WTC11 (cell line): ENCODE data around the gene ALG14. TPM values are rescaled to one million over a fixed set of nuclear protein-coding genes. Genes with fewer than 3 reads are reported as not detected.
A peak's percentile ranks its signal among the peaks of the same experiment; 100 is the strongest.

Experiments
- ATAC-seq: fragments of 200-7000 bp; cut with Tn5 transposase; 2 replicates; pipeline ENCODE4 v1.10.0; 2021; ENCODE audit warnings: mild to moderate bottlenecking, moderate library complexity
- CTCF ChIA-PET: fragments of 300-600 bp; sonication (Branson Sonifier 250); formaldehyde crosslinking; loops from one replicate; lab custom pipeline; 2021; ENCODE audit warnings: antibody characterized with exemption; lab: Charles Lee
- POLR2A ChIA-PET: fragments of 350-600 bp; sonication (Branson Sonifier 250); formaldehyde crosslinking; loops from one replicate; lab custom pipeline; 2021; ENCODE audit warnings: antibody characterized with exemption; lab: Charles Lee
- DNase-seq: peaks from one replicate; pipeline ENCODE4 v3.0.0; 2021; ENCODE audit warnings: low spot score
- H3K27ac Mint-ChIP-seq: 2 replicates; pipeline ENCODE4 v1.8.0; 2021; ENCODE audit warnings: mixed read lengths
- H3K27me3 Mint-ChIP-seq: 2 replicates; pipeline ENCODE4 v1.8.0; 2021; ENCODE audit warnings: low read depth, mild to moderate bottlenecking, moderate library complexity, mixed read lengths
- H3K36me3 Mint-ChIP-seq: 2 replicates; pipeline ENCODE4 v1.8.0; 2021; ENCODE audit warnings: mixed read lengths
- H3K4me1 Mint-ChIP-seq: 2 replicates; pipeline ENCODE4 v1.8.0; 2022; ENCODE audit warnings: mixed read lengths
- H3K4me3 Mint-ChIP-seq: 2 replicates; pipeline ENCODE4 v1.8.0; 2021; ENCODE audit warnings: mild to moderate bottlenecking, moderate library complexity, mixed read lengths
- H3K9me3 Mint-ChIP-seq: 2 replicates; pipeline ENCODE4 v1.8.0; 2021; ENCODE audit warnings: mixed read lengths
- CREB1 ChIP-seq: sonication (generic); formaldehyde crosslinking; IDR thresholded peaks from 2 replicates; pipeline ENCODE4 v1.8.0; 2023; ENCODE audit warnings: mild to moderate bottlenecking, missing genetic modification reagents
- ELF4 ChIP-seq: sonication (generic); formaldehyde crosslinking; IDR thresholded peaks from 2 replicates; pipeline ENCODE4 v1.8.1; 2022; ENCODE audit warnings: low read depth, mild to moderate bottlenecking, moderate library complexity, missing genetic modification reagents
- EMX1 ChIP-seq: fragments of 250-450 bp; sonication (Bioruptor Pico); IDR thresholded peaks from 2 replicates; pipeline ENCODE4 v1.8.0; 2021; ENCODE audit warnings: mild to moderate bottlenecking
- ETV6 ChIP-seq: sonication (generic); formaldehyde crosslinking; IDR thresholded peaks from 2 replicates; pipeline ENCODE4 v1.8.1; 2022; ENCODE audit warnings: mild to moderate bottlenecking, missing genetic modification reagents
- FOXK1 ChIP-seq: sonication (generic); formaldehyde crosslinking; IDR thresholded peaks from 2 replicates; pipeline ENCODE4 v1.8.0; 2022; ENCODE audit warnings: mild to moderate bottlenecking, moderate library complexity, missing genetic modification reagents
- GRHL2 ChIP-seq: fragments of 250-450 bp; sonication (Bioruptor Pico); IDR thresholded peaks from 2 replicates; pipeline ENCODE4 v1.8.0; 2022; ENCODE audit warnings: mild to moderate bottlenecking, moderate library complexity; ENCODE audit not compliant: insufficient replicate concordance, severe bottlenecking
- GTF2I ChIP-seq: fragments of 250-450 bp; sonication (Bioruptor Pico); conservative IDR thresholded peaks from 2 replicates; pipeline ENCODE4 v1.4.0; 2021; ENCODE audit warnings: mild to moderate bottlenecking
- MLX ChIP-seq: sonication (generic); formaldehyde crosslinking; IDR thresholded peaks from 2 replicates; pipeline ENCODE4 v1.8.1; 2023; ENCODE audit warnings: mild to moderate bottlenecking, missing genetic modification reagents, moderate library complexity
- MXD4 ChIP-seq: fragments of 250-450 bp; sonication (Bioruptor Pico); IDR thresholded peaks from 2 replicates; pipeline ENCODE4 v1.8.0; 2021; ENCODE audit warnings: mild to moderate bottlenecking, moderate library complexity, borderline replicate concordance
- NFE2L1 ChIP-seq: sonication (generic); formaldehyde crosslinking; IDR thresholded peaks from 2 replicates; pipeline ENCODE4 v1.8.1; 2023; ENCODE audit warnings: missing genetic modification reagents
- NR1H2 ChIP-seq: sonication (generic); formaldehyde crosslinking; IDR thresholded peaks from 2 replicates; pipeline ENCODE4 v1.9.0; 2021; ENCODE audit warnings: mild to moderate bottlenecking, moderate library complexity, missing genetic modification reagents
- NR3C1 ChIP-seq: sonication (generic); formaldehyde crosslinking; conservative IDR thresholded peaks from 2 replicates; pipeline ENCODE4 v1.8.1; 2023; ENCODE audit warnings: low read depth, mild to moderate bottlenecking, missing genetic modification reagents
- OVOL2 ChIP-seq: fragments of 250-450 bp; sonication (Bioruptor Pico); IDR thresholded peaks from 2 replicates; pipeline ENCODE4 v1.9.0; 2021; ENCODE audit warnings: mild to moderate bottlenecking, borderline replicate concordance
- SP1 ChIP-seq: sonication (generic); formaldehyde crosslinking; conservative IDR thresholded peaks from 2 replicates; pipeline ENCODE4 v1.8.1; 2022; ENCODE audit warnings: missing genetic modification reagents
- TCF7 ChIP-seq: sonication (generic); formaldehyde crosslinking; IDR thresholded peaks from 2 replicates; pipeline ENCODE4 v1.8.0; 2022; ENCODE audit warnings: mild to moderate bottlenecking, low read depth, missing genetic modification reagents, moderate library complexity
- TP53 ChIP-seq: sonication (generic); formaldehyde crosslinking; IDR thresholded peaks from 2 replicates; pipeline ENCODE4 v1.8.1; 2023; ENCODE audit warnings: mild to moderate bottlenecking, missing genetic modification reagents
- ZMAT4 ChIP-seq: fragments of 250-450 bp; sonication (Bioruptor Pico); IDR thresholded peaks from 2 replicates; pipeline ENCODE4 v1.9.0; 2021; ENCODE audit warnings: mild to moderate bottlenecking
- ZNF263 ChIP-seq: sonication (generic); formaldehyde crosslinking; IDR thresholded peaks from 2 replicates; pipeline ENCODE4 v1.8.1; 2022; ENCODE audit warnings: low read depth, mild to moderate bottlenecking, moderate library complexity, missing genetic modification reagents
- ZNF416 ChIP-seq: fragments of 250-450 bp; sonication (Bioruptor Pico); IDR thresholded peaks from 2 replicates; pipeline ENCODE4 v1.9.0; 2021; ENCODE audit warnings: mild to moderate bottlenecking, inconsistent platforms
- ZNF532 ChIP-seq: fragments of 250-450 bp; sonication (Bioruptor Pico); IDR thresholded peaks from 2 replicates; pipeline ENCODE4 v1.9.0; 2021; ENCODE audit warnings: mild to moderate bottlenecking, borderline replicate concordance
- ZNF671 ChIP-seq: fragments of 250-450 bp; sonication (Bioruptor Pico); IDR thresholded peaks from 2 replicates; pipeline ENCODE4 v1.8.0; 2021; ENCODE audit warnings: mild to moderate bottlenecking
- total RNA-seq: library from RNA; stranded (reverse); gene quantifications from 3 replicates; pipeline ENCODE4 v1.2.3, GENCODE V29; 2021
- TF ChIP-seq, protein P1 (sequence below): sonication (generic); formaldehyde crosslinking; IDR thresholded peaks from 2 replicates; pipeline ENCODE4 v1.8.1; 2022; ENCODE audit warnings: mild to moderate bottlenecking, missing genetic modification reagents, moderate library complexity, borderline replicate concordance
- TF ChIP-seq, protein P2 (sequence below): sonication (generic); formaldehyde crosslinking; IDR thresholded peaks from 2 replicates; pipeline ENCODE4 v1.8.1; 2022; ENCODE audit warnings: low read depth, mild to moderate bottlenecking, moderate library complexity, missing genetic modification reagents, borderline replicate concordance
- TF ChIP-seq, protein P3 (sequence below): sonication (generic); formaldehyde crosslinking; IDR thresholded peaks from 2 replicates; pipeline ENCODE4 v1.8.1; 2023; ENCODE audit warnings: mild to moderate bottlenecking, missing genetic modification reagents
- TF ChIP-seq, protein P4 (sequence below): fragments of 250-450 bp; sonication (Bioruptor Pico); IDR thresholded peaks from 2 replicates; pipeline ENCODE4 v2.1.2; 2022; ENCODE audit warnings: mild to moderate bottlenecking, moderate library complexity

ALG14 gene
- total RNA-seq, 1 experiment from 2014 or later: 2.3 TPM

DNA sequence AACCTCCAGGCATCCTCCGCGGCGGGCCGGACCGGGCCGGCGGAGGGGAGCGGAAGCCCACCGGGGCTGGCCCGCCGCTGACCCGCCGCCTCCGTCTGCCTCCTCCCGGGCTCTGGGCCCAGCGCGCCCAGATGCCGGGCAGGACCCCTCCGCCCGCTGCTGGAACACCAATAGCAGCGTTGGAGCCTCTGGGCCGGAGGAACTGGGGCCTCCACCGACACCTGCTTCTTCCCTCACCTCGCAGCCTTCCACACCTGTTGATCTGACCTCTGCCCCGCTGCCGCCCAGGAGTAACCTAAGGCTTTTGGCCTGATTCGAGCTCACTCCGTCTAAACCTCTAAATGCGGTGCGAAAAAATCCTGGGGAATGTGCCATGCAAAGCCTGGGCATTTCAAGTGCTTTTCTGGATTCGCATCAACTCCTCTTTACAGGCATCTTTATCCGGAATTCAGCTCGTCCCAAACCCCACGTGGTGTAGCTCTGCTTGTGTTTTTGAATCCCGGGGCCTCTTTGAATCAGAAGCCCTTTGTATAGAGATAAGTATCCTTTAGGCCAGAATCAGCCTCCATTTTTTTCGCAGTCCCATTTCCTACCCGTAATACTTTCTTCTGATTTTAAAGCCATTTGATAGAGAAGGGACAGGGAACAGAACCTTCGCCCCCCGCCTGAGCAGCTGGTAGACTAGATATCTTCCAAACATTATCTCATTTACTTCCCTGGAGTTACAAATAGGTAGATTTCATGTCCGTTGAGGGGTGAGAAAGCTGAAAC lies 145.2 kb downstream of the ALG14 start (continued):
- peak; percentile 27 for TF ChIP-seq SP1
- TF ChIP-seq GRHL2 (CRISPR knock-in tag): no peak
- no peak for TF ChIP-seq ZNF671
- TF ChIP-seq ZNF416 (CRISPR knock-in tag): 0 out of 2 replicates have a peak, but pooled peaks have one; percentile 56
- TF ChIP-seq CREB1 (CRISPR knock-in tag): no peak
- 0 out of 2 replicates have a peak, but pooled peaks have one; percentile 14 for TF ChIP-seq EMX1
- no peak for TF ChIP-seq NR3C1
- no peak for TF ChIP-seq ELF4 (CRISPR knock-in tag)
- TF ChIP-seq NR1H2: no peak
- no peak for TF ChIP-seq NFE2L1
- TF ChIP-seq ZNF263 (CRISPR knock-in tag): no peak
- no peak for TF ChIP-seq ETV6
- TF ChIP-seq, protein P1, sequence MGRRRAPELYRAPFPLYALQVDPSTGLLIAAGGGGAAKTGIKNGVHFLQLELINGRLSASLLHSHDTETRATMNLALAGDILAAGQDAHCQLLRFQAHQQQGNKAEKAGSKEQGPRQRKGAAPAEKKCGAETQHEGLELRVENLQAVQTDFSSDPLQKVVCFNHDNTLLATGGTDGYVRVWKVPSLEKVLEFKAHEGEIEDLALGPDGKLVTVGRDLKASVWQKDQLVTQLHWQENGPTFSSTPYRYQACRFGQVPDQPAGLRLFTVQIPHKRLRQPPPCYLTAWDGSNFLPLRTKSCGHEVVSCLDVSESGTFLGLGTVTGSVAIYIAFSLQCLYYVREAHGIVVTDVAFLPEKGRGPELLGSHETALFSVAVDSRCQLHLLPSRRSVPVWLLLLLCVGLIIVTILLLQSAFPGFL (CRISPR knock-in tag): no peak
- no peak for TF ChIP-seq TCF7 (CRISPR knock-in tag)

DNA sequence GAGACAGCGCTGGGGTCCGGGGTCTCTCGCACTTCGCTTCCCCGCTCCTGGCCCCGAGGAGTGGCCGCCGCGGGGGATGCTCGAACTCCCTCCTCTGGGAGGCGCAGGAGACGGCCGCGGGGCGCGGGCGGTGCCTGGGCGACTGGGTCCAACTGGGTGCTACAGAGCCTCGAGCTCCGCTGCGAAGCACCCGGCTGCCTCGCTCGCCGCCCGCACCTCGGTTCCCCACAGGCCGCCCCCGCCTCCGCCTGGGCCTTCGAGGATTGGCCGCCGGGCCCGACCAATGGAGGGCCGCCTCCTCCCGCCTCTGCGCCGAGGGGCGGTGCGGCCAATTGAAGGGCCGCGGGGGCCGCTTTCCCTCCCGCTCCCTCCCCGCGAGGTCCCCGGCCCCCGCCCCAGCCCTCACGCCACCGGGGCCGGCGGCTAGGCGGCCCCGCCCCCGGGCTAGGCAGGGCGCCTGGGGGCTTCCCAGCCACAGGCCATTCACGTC lies 145.8 kb downstream of the ALG14 start, which contains the start of gene CNN3:
TSS of gene CNN3 (minus strand) at position 196 of the 490 bp plus-strand sequence. CDS start 216 bp downstream, outside the sequence.
- Mint-ChIP-seq H3K9me3 (no peaks in the 10 kb centered on the region), H3K27me3 (no peaks in the 10 kb centered on the region), H3K27ac (peak within 1 kb of the TSS; percentile 100), H3K4me3 (peak within 1 kb of the TSS; percentile 98), H3K4me1 (peaks cover 68% of the 10 kb centered on the region), H3K36me3 (peaks cover 11% of the 10 kb centered on the region; the same call in 1 of the 2 replicates)
- ChIA-PET POLR2A (interaction anchor here (1.0 to 2.1 kb wide), 5 partner anchors 9 to 307 kb away, joined by 3 to 8 read pairs (median 3); partner anchors contain the start of gene RWDD3), CTCF (interaction anchor here (1.0 to 1.9 kb wide), 4 partner anchors 17 to 117 kb away, joined by 3 to 11 read pairs (median 4); no protein-coding TSS in a partner anchor)
- DNase-seq (peak; percentile 94), ATAC-seq (peak; percentile 84)
- TF ChIP-seq TP53 (CRISPR knock-in tag) (no peak), GTF2I (CRISPR knock-in tag) (no peak), ZNF532 (CRISPR knock-in tag) (no peak), ZMAT4 (CRISPR knock-in tag) (no peak), FOXK1 (CRISPR knock-in tag) (peak; percentile 58; the same call in 1 of the 2 replicates), NR3C1 (0 out of 2 replicates have a peak, but pooled peaks have one; percentile 77), MXD4 (CRISPR knock-in tag) (no peak), OVOL2 (CRISPR knock-in tag) (no peak; the same call in 1 of the 2 replicates), MLX (no peak)
- TF ChIP-seq, protein P2, sequence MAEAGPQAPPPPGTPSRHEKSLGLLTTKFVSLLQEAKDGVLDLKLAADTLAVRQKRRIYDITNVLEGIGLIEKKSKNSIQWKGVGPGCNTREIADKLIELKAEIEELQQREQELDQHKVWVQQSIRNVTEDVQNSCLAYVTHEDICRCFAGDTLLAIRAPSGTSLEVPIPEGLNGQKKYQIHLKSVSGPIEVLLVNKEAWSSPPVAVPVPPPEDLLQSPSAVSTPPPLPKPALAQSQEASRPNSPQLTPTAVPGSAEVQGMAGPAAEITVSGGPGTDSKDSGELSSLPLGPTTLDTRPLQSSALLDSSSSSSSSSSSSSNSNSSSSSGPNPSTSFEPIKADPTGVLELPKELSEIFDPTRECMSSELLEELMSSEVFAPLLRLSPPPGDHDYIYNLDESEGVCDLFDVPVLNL (CRISPR knock-in tag): no peak
- TF ChIP-seq, protein P3, sequence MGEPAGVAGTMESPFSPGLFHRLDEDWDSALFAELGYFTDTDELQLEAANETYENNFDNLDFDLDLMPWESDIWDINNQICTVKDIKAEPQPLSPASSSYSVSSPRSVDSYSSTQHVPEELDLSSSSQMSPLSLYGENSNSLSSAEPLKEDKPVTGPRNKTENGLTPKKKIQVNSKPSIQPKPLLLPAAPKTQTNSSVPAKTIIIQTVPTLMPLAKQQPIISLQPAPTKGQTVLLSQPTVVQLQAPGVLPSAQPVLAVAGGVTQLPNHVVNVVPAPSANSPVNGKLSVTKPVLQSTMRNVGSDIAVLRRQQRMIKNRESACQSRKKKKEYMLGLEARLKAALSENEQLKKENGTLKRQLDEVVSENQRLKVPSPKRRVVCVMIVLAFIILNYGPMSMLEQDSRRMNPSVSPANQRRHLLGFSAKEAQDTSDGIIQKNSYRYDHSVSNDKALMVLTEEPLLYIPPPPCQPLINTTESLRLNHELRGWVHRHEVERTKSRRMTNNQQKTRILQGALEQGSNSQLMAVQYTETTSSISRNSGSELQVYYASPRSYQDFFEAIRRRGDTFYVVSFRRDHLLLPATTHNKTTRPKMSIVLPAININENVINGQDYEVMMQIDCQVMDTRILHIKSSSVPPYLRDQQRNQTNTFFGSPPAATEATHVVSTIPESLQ (CRISPR knock-in tag): no peak
- TF ChIP-seq, protein P4, sequence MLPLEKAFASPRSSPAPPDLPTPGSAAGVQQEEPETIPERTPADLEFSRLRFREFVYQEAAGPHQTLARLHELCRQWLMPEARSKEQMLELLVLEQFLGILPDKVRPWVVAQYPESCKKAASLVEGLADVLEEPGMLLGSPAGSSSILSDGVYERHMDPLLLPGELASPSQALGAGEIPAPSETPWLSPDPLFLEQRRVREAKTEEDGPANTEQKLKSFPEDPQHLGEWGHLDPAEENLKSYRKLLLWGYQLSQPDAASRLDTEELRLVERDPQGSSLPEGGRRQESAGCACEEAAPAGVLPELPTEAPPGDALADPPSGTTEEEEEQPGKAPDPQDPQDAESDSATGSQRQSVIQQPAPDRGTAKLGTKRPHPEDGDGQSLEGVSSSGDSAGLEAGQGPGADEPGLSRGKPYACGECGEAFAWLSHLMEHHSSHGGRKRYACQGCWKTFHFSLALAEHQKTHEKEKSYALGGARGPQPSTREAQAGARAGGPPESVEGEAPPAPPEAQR: no peak
